ENCODE measurements around the gene PIP5KL1. TPM values are rescaled to one million over a fixed set of nuclear protein-coding genes. Genes with fewer than 3 reads are reported as not detected.
A peak's percentile ranks its signal among the peaks of the same experiment; 100 is the strongest.

The PIP5KL1 gene
- total RNA-seq, 1 donor from 2014 or later = 5.8 TPM

GRCh38 chr9:127929625-127929979 is 975 bp downstream of the PIP5KL1 start:
- peaks cover 46% of the 10 kb centered on the region for H3K27me3 Mint-ChIP-seq
- DNase-seq (ENCODE audit: extremely low spot score, unreplicated experiment) = no peak
- peak overlapping the region; percentile 80 for H3K4me3 Mint-ChIP-seq
- no peaks in the 10 kb centered on the region for H3K9me3 Mint-ChIP-seq
- H3K36me3 Mint-ChIP-seq = peaks cover 3% of the 10 kb centered on the region
- TF ChIP-seq CTCF (conservative IDR thresholded peaks at IDR 0.05) = no peak
- H3K4me1 Mint-ChIP-seq (ENCODE audit: unreplicated experiment) = peaks cover 18% of the 10 kb centered on the region
- H3K27ac Mint-ChIP-seq = no peak overlapping the region

GRCh38 chr9:127928676-127929624 is 1.6 kb downstream of the PIP5KL1 start:
- H3K4me1 Mint-ChIP-seq (ENCODE audit: unreplicated experiment) = peaks cover 14% of the 10 kb centered on the region
- TF ChIP-seq CTCF (conservative IDR thresholded peaks at IDR 0.05) = no peak
- H3K27ac Mint-ChIP-seq = peak overlapping the region; percentile 70
- no peaks in the 10 kb centered on the region for H3K9me3 Mint-ChIP-seq
- H3K36me3 Mint-ChIP-seq = peaks cover 3% of the 10 kb centered on the region
- peaks cover 48% of the 10 kb centered on the region for H3K27me3 Mint-ChIP-seq
- H3K4me3 Mint-ChIP-seq = peak overlapping the region; percentile 80
- no peak for DNase-seq (ENCODE audit: extremely low spot score, unreplicated experiment)

- Mint-ChIP-seq H3K27me3 (peaks cover 53% of the 10 kb centered on the region), H3K4me3 (peak overlapping the region; percentile 71), H3K4me1 (ENCODE audit: unreplicated experiment) (peaks cover 14% of the 10 kb centered on the region), H3K36me3 (peaks cover 3% of the 10 kb centered on the region), H3K9me3 (no peaks in the 10 kb centered on the region), H3K27ac (peak overlapping the region; percentile 70)
- no peak for DNase-seq (ENCODE audit: extremely low spot score, unreplicated experiment)
- TF ChIP-seq CTCF (conservative IDR thresholded peaks at IDR 0.05) = no peak
Observed at GRCh38 chr9:127927988-127928675, 2.4 kb downstream of the PIP5KL1 start.

GRCh38 chr9:127927201-127927987 is 3.2 kb downstream of the PIP5KL1 start:
- Mint-ChIP-seq H3K9me3 (no peaks in the 10 kb centered on the region), H3K4me1 (ENCODE audit: unreplicated experiment) (peaks cover 14% of the 10 kb centered on the region), H3K27me3 (peaks cover 56% of the 10 kb centered on the region), H3K4me3 (peak overlapping the region; percentile 69), H3K27ac (no peak overlapping the region), H3K36me3 (no peaks in the 10 kb centered on the region)
- DNase-seq (ENCODE audit: extremely low spot score, unreplicated experiment) = no peak
- TF ChIP-seq CTCF (conservative IDR thresholded peaks at IDR 0.05) = no peak

GRCh38 chr9:127926906-127927200 is 3.7 kb downstream of the PIP5KL1 start:
- DNase-seq (ENCODE audit: extremely low spot score, unreplicated experiment) = no peak
- peak overlapping the region; percentile 69 for H3K4me3 Mint-ChIP-seq
- H3K9me3 Mint-ChIP-seq = no peaks in the 10 kb centered on the region
- peaks cover 14% of the 10 kb centered on the region for H3K4me1 Mint-ChIP-seq (ENCODE audit: unreplicated experiment)
- H3K27me3 Mint-ChIP-seq = peaks cover 59% of the 10 kb centered on the region
- H3K27ac Mint-ChIP-seq = no peak overlapping the region
- no peaks in the 10 kb centered on the region for H3K36me3 Mint-ChIP-seq
- no peak for TF ChIP-seq CTCF (conservative IDR thresholded peaks at IDR 0.05)

Data from type B pancreatic cell (in vitro differentiated cells).